D721Med (cell line): ENCODE data around the gene BAG5.

Source experiments
- DNase-seq: peaks from one replicate; pipeline ENCODE4 v3.0.0; 2011; ENCODE audit warnings: low spot score; ENCODE audit not compliant: insufficient read length
- FAIRE-seq: peaks from 2 replicates; lab custom pipeline; 2011; peaks lifted over from hg19 to GRCh38; lab: Jason Lieb, UNC
- TF ChIP-seq, protein P1 (sequence below): IDR thresholded peaks from 2 replicates; pipeline ENCODE4 v1.5.1; 2012; ENCODE audit warnings: mild to moderate bottlenecking, control low read depth; ENCODE audit not compliant: insufficient read depth; ENCODE audit errors: missing control alignments

Gene BAG5

DNA sequence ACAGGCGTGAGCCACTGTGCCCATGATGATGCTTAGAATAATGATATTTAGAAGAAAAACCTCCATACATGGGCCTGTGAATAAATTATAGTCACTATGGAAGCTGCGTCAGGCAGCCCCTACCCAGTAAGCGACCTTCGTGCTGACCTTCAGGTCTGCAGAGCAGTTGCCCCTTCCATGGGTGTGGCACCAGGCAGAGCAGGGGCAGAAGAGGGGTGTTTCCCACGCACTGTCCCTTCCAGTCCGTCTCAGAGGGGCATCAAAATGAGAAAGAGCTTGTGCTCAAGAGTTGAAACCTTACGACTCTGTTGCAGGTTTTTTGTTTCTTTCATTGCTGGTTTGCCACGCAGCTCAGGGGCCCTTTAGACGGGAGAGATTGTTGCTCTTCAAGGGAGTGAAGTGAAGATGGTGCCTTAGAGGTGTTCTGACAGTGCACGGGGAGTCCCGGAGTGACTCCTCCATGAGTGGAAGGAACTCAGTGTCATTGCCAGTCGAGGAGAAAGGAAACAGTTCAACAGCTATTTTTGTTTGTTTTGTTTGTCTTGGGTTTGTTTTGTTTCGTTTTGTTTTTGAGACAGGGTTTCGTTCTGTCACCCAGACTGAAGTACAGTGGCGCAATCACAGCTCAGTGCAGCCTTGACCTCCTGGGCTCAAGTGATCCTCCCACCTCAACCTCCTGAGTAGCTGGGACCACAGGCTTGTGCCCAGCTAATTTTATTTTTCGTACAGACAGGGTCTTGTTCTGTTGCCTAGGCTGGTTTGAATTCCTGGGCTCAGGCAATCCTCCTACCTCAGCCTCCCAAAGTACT, 53.7 kb downstream of the BAG5 start:
- no peak for FAIRE-seq

DNA sequence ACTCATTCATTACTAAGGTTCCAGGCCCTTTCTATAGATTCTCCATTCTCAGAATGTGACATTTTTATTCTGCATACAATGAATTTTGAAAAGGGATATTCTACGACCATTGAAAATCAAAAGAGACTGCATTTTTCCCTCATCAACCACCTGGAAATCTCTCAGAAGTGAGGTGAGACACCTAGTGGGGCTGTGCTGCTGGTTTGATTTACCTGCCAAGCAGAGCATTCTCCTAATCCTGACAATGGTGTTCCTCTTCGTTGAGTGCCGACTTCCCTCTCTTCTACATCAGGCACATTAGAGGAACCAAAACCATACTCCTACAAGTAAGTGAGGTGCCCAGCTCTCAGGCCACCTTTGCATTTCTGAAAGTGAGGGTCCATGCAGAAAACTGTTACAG, 54.7 kb downstream of the BAG5 start:
- DNase-seq (no peak), FAIRE-seq (no peak)
- TF ChIP-seq, protein P1, sequence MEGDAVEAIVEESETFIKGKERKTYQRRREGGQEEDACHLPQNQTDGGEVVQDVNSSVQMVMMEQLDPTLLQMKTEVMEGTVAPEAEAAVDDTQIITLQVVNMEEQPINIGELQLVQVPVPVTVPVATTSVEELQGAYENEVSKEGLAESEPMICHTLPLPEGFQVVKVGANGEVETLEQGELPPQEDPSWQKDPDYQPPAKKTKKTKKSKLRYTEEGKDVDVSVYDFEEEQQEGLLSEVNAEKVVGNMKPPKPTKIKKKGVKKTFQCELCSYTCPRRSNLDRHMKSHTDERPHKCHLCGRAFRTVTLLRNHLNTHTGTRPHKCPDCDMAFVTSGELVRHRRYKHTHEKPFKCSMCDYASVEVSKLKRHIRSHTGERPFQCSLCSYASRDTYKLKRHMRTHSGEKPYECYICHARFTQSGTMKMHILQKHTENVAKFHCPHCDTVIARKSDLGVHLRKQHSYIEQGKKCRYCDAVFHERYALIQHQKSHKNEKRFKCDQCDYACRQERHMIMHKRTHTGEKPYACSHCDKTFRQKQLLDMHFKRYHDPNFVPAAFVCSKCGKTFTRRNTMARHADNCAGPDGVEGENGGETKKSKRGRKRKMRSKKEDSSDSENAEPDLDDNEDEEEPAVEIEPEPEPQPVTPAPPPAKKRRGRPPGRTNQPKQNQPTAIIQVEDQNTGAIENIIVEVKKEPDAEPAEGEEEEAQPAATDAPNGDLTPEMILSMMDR: no peak

More for the DNA sequence above, 53.7 kb downstream of the BAG5 start:
- TF ChIP-seq, protein P1: no peak
- DNase-seq: no peak
